ENCODE measurements around the gene HS6ST2. TPM values are rescaled to one million over a fixed set of nuclear protein-coding genes. Genes with fewer than 3 reads are reported as not detected.

Gene HS6ST2
- total RNA-seq, 1 experiment from 2014 or later: 24.6 TPM

- CTCF ChIA-PET: no interaction called here
Observed at GRCh38 chrX:132708529-132708928, 249.9 kb downstream of the HS6ST2 start.

GRCh38 chrX:132704769-132705168, 253.7 kb downstream of the HS6ST2 start:
- Histone ChIP-seq H3K9me3 (ENCODE audit: control insufficient read depth in 1 of 2, insufficient read depth in 1 of 2, low read depth in 1 of 2, low read length in 2 of 2) (no peaks in the 10 kb centered on the region), H3K9me2 (ENCODE audit: insufficient read depth) (no peaks in the 10 kb centered on the region), H3K4me3 (replicated peaks in 1 of 2; ENCODE audit: low read depth in 1 of 2, low read length in 2 of 2) (no peak overlapping the region), H2AFZ (ENCODE audit: low read depth, low read length, poor library complexity, severe bottlenecking) (no peak overlapping the region), H3K4me2 (ENCODE audit: low read length) (no peak overlapping the region), H3K9ac (ENCODE audit: low read length) (no peak overlapping the region), H3K79me2 (ENCODE audit: insufficient read depth, low read length) (no peaks in the 10 kb centered on the region), H3K27ac (ENCODE audit: low read depth, low read length) (no peak overlapping the region), H3K36me3 (ENCODE audit: control insufficient read depth in 1 of 2, insufficient read depth in 2 of 2, low read length in 2 of 2) (no peaks in the 10 kb centered on the region), H3K27me3 (ENCODE audit: insufficient read depth, low read length) (no peaks in the 10 kb centered on the region), H4K20me1 (ENCODE audit: insufficient read depth) (no peaks in the 10 kb centered on the region), H3K4me1 (ENCODE audit: control insufficient read depth in 1 of 2, insufficient read depth in 2 of 2, low read length in 2 of 2) (no peaks in the 10 kb centered on the region)
- ATAC-seq (no peak), DNase-seq (ENCODE audit: low read depth, low spot score) (no peak)
- intact Hi-C loops (cut with micrococcal nuclease): no loop called here
- TF ChIP-seq RAD21 (IDR thresholded peaks at IDR 0.05; ENCODE audit: low read depth): no peak
- no peak for TF ChIP-seq YY1 (IDR thresholded peaks at IDR 0.05; ENCODE audit: extremely low read depth, insufficient replicate concordance, low read depth, low read length)
- TF ChIP-seq CBX3 (IDR thresholded peaks at IDR 0.05; ENCODE audit: low read depth): no peak
- TF ChIP-seq POLR2A (IDR thresholded peaks at IDR 0.05; ENCODE audit: borderline replicate concordance, extremely low read depth, insufficient read depth, insufficient read length): no peak
- TF ChIP-seq JUND (IDR thresholded peaks at IDR 0.05): no peak
- TF ChIP-seq EGR1 (IDR thresholded peaks at IDR 0.05; ENCODE audit: low read depth): no peak
- TF ChIP-seq ZNF274 (IDR thresholded peaks at IDR 0.05; ENCODE audit: low read depth, low read length): no peak
- TF ChIP-seq SRF (IDR thresholded peaks at IDR 0.05; ENCODE audit: low read depth): no peak
- TF ChIP-seq ZBTB33 (IDR thresholded peaks at IDR 0.05; ENCODE audit: extremely low read depth, insufficient replicate concordance, low read length): no peak
- no peak for TF ChIP-seq REST (IDR thresholded peaks at IDR 0.05; ENCODE audit: low read depth)
- TF ChIP-seq FOSL1 (IDR thresholded peaks at IDR 0.05; ENCODE audit: low read depth): no peak
- TF ChIP-seq EZH2 (IDR thresholded peaks at IDR 0.05): no peak
- no peak for TF ChIP-seq EZH2phosphoT487 (IDR thresholded peaks at IDR 0.05; ENCODE audit: borderline replicate concordance)
- TF ChIP-seq ZFX (IDR thresholded peaks at IDR 0.05): no peak
- POLR2A ChIA-PET: no interaction called here
- no TSS peak for BruUV-seq (replicated peaks)
- RAD21 ChIA-PET (ENCODE audit: low non-redundant PET in 1 of 2, low total read pairs in 2 of 2, uncharacterized antibody in 2 of 2, unreplicated experiment in 2 of 2): no interaction called here
- CTCF ChIA-PET: no interaction called here

More at GRCh38 chrX:132708529-132708928, 249.9 kb downstream of the HS6ST2 start:
- Histone ChIP-seq H3K9me2 (ENCODE audit: insufficient read depth) (no peaks in the 10 kb centered on the region), H4K20me1 (ENCODE audit: insufficient read depth) (no peaks in the 10 kb centered on the region), H3K4me2 (ENCODE audit: low read length) (no peak overlapping the region), H3K27ac (ENCODE audit: low read depth, low read length) (no peak overlapping the region), H3K79me2 (ENCODE audit: insufficient read depth, low read length) (no peaks in the 10 kb centered on the region), H3K9ac (ENCODE audit: low read length) (no peak overlapping the region), H3K4me3 (replicated peaks in 1 of 2; ENCODE audit: low read depth in 1 of 2, low read length in 2 of 2) (no peak overlapping the region), H3K27me3 (ENCODE audit: insufficient read depth, low read length) (no peaks in the 10 kb centered on the region), H2AFZ (ENCODE audit: low read depth, low read length, poor library complexity, severe bottlenecking) (no peak overlapping the region), H3K4me1 (ENCODE audit: control insufficient read depth in 1 of 2, insufficient read depth in 2 of 2, low read length in 2 of 2) (no peaks in the 10 kb centered on the region), H3K9me3 (ENCODE audit: control insufficient read depth in 1 of 2, insufficient read depth in 1 of 2, low read depth in 1 of 2, low read length in 2 of 2) (no peaks in the 10 kb centered on the region), H3K36me3 (ENCODE audit: control insufficient read depth in 1 of 2, insufficient read depth in 2 of 2, low read length in 2 of 2) (no peaks in the 10 kb centered on the region)
- ATAC-seq: no peak
- RAD21 ChIA-PET (ENCODE audit: low non-redundant PET in 1 of 2, low total read pairs in 2 of 2, uncharacterized antibody in 2 of 2, unreplicated experiment in 2 of 2): interaction anchor here in 1 of 2 experiments (0.6 kb wide), 1 partner anchor 989 kb away, joined by 4 read pairs; no protein-coding TSS in a partner anchor
- POLR2A ChIA-PET: no interaction called here
- no peak for TF ChIP-seq EZH2 (IDR thresholded peaks at IDR 0.05)
- no TSS peak for BruUV-seq (replicated peaks)
- no peak for DNase-seq (ENCODE audit: low read depth, low spot score)
- intact Hi-C loops (cut with micrococcal nuclease): no loop called here

All from HCT116 (cell line).